ENCODE measurements around the gene BMP7.

- no peak for TF ChIP-seq ARNTL (CRISPR knock-in tag; IDR thresholded peaks at IDR 0.05; ENCODE audit: borderline replicate concordance, low read depth)
- no peak for TF ChIP-seq CREB5 (CRISPR knock-in tag; IDR thresholded peaks at IDR 0.05; ENCODE audit: low read depth)
- no peak for TF ChIP-seq ZFP3 (CRISPR knock-in tag; IDR thresholded peaks at IDR 0.05)
- TF ChIP-seq RARB (CRISPR knock-in tag; IDR thresholded peaks at IDR 0.05): no peak
- no peak for TF ChIP-seq ZFP30 (CRISPR knock-in tag; IDR thresholded peaks at IDR 0.05)
- TF ChIP-seq OSR1 (CRISPR knock-in tag; IDR thresholded peaks at IDR 0.05): no peak
These were observed 137.1 kb downstream of the BMP7 start for GRCh38 chr20:57129303-57129702.
